Body of pancreas (tissue), 4 donors: Measurements from ENCODE around the gene SOCS7.

Source experiments
- POLR2A ChIP-seq, 3 donors: fragments of 450-650 bp; IDR thresholded peaks; one replicate each; pipeline ENCODE4 v1.6.1; 2016; ENCODE audit warnings: antibody characterized with exemption in 3 of 3, mild to moderate bottlenecking in 2 of 3
- TF ChIP-seq, protein P1 (sequence below), 7 experiments: fragments of 450-650 bp in 4 of 7; fragments of 200-600 bp in 3 of 7; sonication (generic) in 3 of 7; IDR thresholded peaks; one replicate each; pipeline ENCODE4 v1.5.1; 2016 to 2019; ENCODE audit warnings: antibody characterized with exemption in 7 of 7

DNA sequence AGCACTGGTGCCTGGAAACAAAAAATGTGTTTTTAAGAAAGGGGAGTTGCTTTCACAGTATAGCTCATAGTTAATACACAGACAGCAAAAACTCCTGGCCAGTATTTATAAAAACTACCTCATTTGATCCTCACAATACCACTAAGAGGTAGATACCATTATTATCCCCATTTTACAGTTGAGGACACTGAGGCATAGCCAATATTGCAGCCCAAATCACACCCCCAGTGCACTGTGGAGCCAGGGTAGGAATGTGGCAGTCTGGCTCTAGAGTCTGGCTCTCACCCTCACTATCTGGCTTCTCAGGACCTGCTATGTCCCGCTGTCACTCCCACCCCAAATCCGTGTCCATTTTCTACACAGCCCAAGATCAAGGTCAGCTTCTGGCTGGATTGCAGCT is 79.2 kb downstream of the SOCS7 start:
- TF ChIP-seq, protein P1, sequence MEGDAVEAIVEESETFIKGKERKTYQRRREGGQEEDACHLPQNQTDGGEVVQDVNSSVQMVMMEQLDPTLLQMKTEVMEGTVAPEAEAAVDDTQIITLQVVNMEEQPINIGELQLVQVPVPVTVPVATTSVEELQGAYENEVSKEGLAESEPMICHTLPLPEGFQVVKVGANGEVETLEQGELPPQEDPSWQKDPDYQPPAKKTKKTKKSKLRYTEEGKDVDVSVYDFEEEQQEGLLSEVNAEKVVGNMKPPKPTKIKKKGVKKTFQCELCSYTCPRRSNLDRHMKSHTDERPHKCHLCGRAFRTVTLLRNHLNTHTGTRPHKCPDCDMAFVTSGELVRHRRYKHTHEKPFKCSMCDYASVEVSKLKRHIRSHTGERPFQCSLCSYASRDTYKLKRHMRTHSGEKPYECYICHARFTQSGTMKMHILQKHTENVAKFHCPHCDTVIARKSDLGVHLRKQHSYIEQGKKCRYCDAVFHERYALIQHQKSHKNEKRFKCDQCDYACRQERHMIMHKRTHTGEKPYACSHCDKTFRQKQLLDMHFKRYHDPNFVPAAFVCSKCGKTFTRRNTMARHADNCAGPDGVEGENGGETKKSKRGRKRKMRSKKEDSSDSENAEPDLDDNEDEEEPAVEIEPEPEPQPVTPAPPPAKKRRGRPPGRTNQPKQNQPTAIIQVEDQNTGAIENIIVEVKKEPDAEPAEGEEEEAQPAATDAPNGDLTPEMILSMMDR (IDR thresholded peaks at IDR 0.05): no peak
- no peak for TF ChIP-seq POLR2A (IDR thresholded peaks at IDR 0.05)
